Neutrophil (primary cell): ENCODE measurements around the gene PDE8A.
"Not testable (repeated sequence)": the region's sequence is repeated elsewhere in the genome, so short reads cannot be mapped to it uniquely, and the experiment has no call there.

Source experiments
- H3K27ac ChIP-seq: fragments of 200-600 bp; sonication (generic); 2 replicates; pipeline ENCODE4 v1.5.1; 2016; ENCODE audit warnings: mild to moderate bottlenecking, moderate library complexity
- H3K27me3 ChIP-seq: fragments of 200-600 bp; sonication (generic); 2 replicates; pipeline ENCODE4 v1.6.0; 2016; ENCODE audit warnings: mild to moderate bottlenecking
- H3K36me3 ChIP-seq: fragments of 200-600 bp; sonication (generic); 2 replicates; pipeline ENCODE4 v1.5.1; 2017
- H3K4me1 ChIP-seq, 2 experiments: fragments of 200-600 bp in 1 of 2; sonication (generic) in 1 of 2; 1 replicate in 1 of 2; 2 replicates in 1 of 2; pipeline versions ENCODE4 v1.5.1 to v1.6.1; 2013 to 2016; ENCODE audit warnings: low read depth in 1 of 2, low read length in 1 of 2, mild to moderate bottlenecking in 1 of 2, moderate library complexity in 1 of 2; ENCODE audit not compliant: control insufficient read depth in 1 of 2, insufficient read depth in 1 of 2
- H3K4me3 ChIP-seq, 2 experiments: fragments of 200-600 bp in 1 of 2; sonication (generic) in 1 of 2; 1 replicate in 1 of 2; 2 replicates in 1 of 2; pipeline ENCODE4 v1.5.1; 2013 to 2016; ENCODE audit warnings: low read depth in 1 of 2, low read length in 1 of 2, mild to moderate bottlenecking in 1 of 2, moderate library complexity in 1 of 2
- H3K9me3 ChIP-seq: fragments of 200-600 bp; sonication (generic); 2 replicates; pipeline ENCODE4 v1.5.1; 2016
- TF ChIP-seq, protein P1 (sequence below): fragments of 200-600 bp; sonication (generic); IDR thresholded peaks from 2 replicates; pipeline ENCODE4 v1.5.1; 2016; ENCODE audit warnings: antibody characterized with exemption

Gene PDE8A

GRCh38 chr15:85164841-85165466 is 183.3 kb downstream of the PDE8A start:
- no peak overlapping the region for H3K27ac ChIP-seq
- no peak overlapping the region for H3K4me3 ChIP-seq
- H3K9me3 ChIP-seq, result peaks cover 6% of the 10 kb centered on the region
- H3K4me1 ChIP-seq, result peaks cover 0 to 5% of the 10 kb centered on the region in 2 experiments
- TF ChIP-seq, protein P1, sequence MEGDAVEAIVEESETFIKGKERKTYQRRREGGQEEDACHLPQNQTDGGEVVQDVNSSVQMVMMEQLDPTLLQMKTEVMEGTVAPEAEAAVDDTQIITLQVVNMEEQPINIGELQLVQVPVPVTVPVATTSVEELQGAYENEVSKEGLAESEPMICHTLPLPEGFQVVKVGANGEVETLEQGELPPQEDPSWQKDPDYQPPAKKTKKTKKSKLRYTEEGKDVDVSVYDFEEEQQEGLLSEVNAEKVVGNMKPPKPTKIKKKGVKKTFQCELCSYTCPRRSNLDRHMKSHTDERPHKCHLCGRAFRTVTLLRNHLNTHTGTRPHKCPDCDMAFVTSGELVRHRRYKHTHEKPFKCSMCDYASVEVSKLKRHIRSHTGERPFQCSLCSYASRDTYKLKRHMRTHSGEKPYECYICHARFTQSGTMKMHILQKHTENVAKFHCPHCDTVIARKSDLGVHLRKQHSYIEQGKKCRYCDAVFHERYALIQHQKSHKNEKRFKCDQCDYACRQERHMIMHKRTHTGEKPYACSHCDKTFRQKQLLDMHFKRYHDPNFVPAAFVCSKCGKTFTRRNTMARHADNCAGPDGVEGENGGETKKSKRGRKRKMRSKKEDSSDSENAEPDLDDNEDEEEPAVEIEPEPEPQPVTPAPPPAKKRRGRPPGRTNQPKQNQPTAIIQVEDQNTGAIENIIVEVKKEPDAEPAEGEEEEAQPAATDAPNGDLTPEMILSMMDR, result no peak
- H3K36me3 ChIP-seq, result no peaks in the 10 kb centered on the region
- peaks cover 39% of the 10 kb centered on the region for H3K27me3 ChIP-seq

DNA sequence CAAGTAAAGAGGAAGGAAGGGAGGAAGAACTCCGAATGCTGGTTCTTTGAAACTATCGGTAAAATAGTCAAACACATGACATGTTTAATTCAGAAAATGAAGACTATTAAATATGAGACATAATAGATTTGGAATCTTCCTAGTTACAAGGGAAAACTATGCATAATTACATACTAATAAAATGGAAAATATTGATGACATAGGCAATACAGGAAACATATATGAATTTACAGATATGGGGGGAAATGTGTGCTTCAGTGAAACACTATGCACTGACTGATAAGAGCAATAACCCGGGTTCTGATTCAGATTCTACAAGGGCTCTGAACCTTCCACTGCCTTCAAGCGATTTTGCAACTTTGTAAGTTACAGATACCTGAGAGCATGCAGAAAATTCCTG is 185.9 kb downstream of the PDE8A start:
- peaks cover 6% of the 10 kb centered on the region for H3K9me3 ChIP-seq
- TF ChIP-seq, protein P1, result no peak
- H3K36me3 ChIP-seq, result no peaks in the 10 kb centered on the region
- no peak overlapping the region for H3K27ac ChIP-seq
- no peak overlapping the region for H3K4me3 ChIP-seq
- peaks cover 46% of the 10 kb centered on the region for H3K27me3 ChIP-seq
- H3K4me1 ChIP-seq, result peaks cover 0 to 5% of the 10 kb centered on the region in 2 experiments

- H3K4me3 ChIP-seq, result no peak overlapping the region
- peaks cover 4% of the 10 kb centered on the region for H3K9me3 ChIP-seq
- H3K36me3 ChIP-seq, result no peaks in the 10 kb centered on the region
- H3K4me1 ChIP-seq, result peaks cover 0 to 5% of the 10 kb centered on the region in 2 experiments
- TF ChIP-seq, protein P1, result no peak
- no peak overlapping the region for H3K27ac ChIP-seq
- peaks cover 46% of the 10 kb centered on the region for H3K27me3 ChIP-seq
Measured at GRCh38 chr15:85168642-85169173, 187.1 kb downstream of the PDE8A start.

DNA sequence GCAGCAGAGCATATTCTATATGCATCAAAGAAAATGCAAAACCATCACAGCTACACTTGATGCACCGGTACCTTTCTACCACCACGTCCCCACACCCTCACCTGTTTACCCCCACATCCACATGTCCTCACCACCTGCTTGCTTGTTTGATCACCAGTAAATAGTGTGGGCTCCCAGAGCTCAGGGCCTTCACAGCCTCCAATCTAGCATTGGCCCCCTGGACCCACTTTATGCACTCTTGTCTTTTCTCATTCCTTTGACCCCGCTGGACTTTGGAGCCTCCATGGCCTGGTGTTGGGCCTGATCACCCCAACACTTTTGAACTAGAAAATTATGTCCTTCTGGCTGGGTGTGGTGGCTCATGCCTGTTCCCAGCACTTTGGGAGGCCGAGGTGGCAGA is 190.1 kb downstream of the PDE8A start:
- TF ChIP-seq, protein P1, result no peak
- H3K4me3 ChIP-seq, result no peak overlapping the region
- peaks cover 0 to 5% of the 10 kb centered on the region in 2 experiments for H3K4me1 ChIP-seq
- H3K36me3 ChIP-seq, result no peaks in the 10 kb centered on the region
- no peak overlapping the region for H3K27ac ChIP-seq
- H3K27me3 ChIP-seq, result peaks cover 37% of the 10 kb centered on the region
- H3K9me3 ChIP-seq, result no peaks in the 10 kb centered on the region

DNA sequence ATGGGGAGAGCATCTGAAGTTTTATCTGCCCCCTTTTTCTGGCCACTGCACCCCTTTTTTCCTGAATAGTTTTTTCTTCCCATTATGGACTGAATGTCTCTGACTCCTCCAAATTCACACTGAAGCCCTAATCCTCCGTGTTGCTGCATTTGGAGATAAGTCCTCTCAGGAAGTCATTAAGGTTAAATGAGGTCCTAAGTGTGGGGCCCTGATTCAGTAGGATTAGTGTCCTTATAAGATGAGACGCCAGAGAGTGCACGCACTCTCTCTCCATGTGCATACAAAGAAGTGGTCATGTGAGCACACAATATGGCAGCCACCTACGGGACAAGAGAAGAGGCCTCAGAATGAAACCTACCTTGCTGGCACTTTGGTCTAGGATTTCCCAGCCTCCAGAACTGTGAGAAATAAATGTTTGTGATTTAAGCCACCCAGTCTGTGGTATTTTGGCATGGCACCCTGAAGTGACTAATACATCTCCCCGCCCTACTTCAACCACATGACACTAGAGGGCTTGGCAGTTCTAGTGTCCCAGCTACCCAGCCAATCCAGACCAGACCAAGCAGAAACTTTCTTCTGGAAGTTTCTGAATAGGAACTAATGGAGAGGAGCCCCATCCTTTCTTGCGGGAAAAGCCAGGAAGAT is 191.3 kb downstream of the PDE8A start:
- TF ChIP-seq, protein P1, result no peak
- Histone ChIP-seq H3K27ac (no peak overlapping the region), H3K36me3 (no peaks in the 10 kb centered on the region), H3K4me3 (no peak overlapping the region), H3K27me3 (peaks cover 25% of the 10 kb centered on the region), H3K9me3 (no peaks in the 10 kb centered on the region), H3K4me1 (peaks cover 0 to 5% of the 10 kb centered on the region in 2 experiments)

- H3K27me3 ChIP-seq, result peaks cover 18% of the 10 kb centered on the region
- H3K27ac ChIP-seq, H3K4me3 ChIP-seq, H3K36me3 ChIP-seq, H3K4me1 ChIP-seq, H3K9me3 ChIP-seq: not testable (repeated sequence)
Measured at GRCh38 chr15:85173630-85174029, 192.0 kb downstream of the PDE8A start.
